Measurements from ENCODE around the gene NUP210. TPM values are rescaled to one million over a fixed set of nuclear protein-coding genes. Genes with fewer than 3 reads are reported as not detected.

NUP210 gene
- total and polyA plus RNA-seq, 7 donors, result under 0.01 to 26.4 (median 2.1) TPM

- Histone ChIP-seq H3K27me3 (no peaks in the 10 kb centered on the region), H3K27ac (no peak overlapping the region), H3K4me3 (no peak overlapping the region), H3K36me3 (peaks cover 0 to 36% (median 1%) of the 10 kb centered on the region in 4 donors), H3K4me1 (no peaks in the 10 kb centered on the region), H3K9me3 (no peaks in the 10 kb centered on the region)
- TF ChIP-seq CTCF (IDR thresholded peaks at IDR 0.05) (no peak), POLR2A (IDR thresholded peaks at IDR 0.05) (no peak), EP300 (IDR thresholded peaks at IDR 0.05) (no peak), POLR2AphosphoS5 (IDR thresholded peaks at IDR 0.05) (no peak)
- intact Hi-C loops (cut with DNase I), result no loop called here
- DNase-seq, result no peak
- 74 to 79% methylated on average over 5 of the region's 5 CpGs for WGBS, 2 donors
Observed at GRCh38 chr3:13353506-13353905, 66.6 kb downstream of the NUP210 start.

- H3K36me3 ChIP-seq, result peaks cover 0 to 37% (median 0%) of the 10 kb centered on the region in 4 donors
- H3K27me3 ChIP-seq, result no peaks in the 10 kb centered on the region
- WGBS, 2 donors, result 54 to 76% methylated on average over 7 of the region's 7 CpGs
- no peak for TF ChIP-seq POLR2AphosphoS5 (IDR thresholded peaks at IDR 0.05)
- TF ChIP-seq POLR2A (IDR thresholded peaks at IDR 0.05), result no peak
- TF ChIP-seq EP300 (IDR thresholded peaks at IDR 0.05), result no peak
- no peak for TF ChIP-seq CTCF (IDR thresholded peaks at IDR 0.05)
- no peak overlapping the region for H3K27ac ChIP-seq
- intact Hi-C loops (cut with DNase I), result no loop called here
- no peak overlapping the region for H3K4me3 ChIP-seq
- H3K4me1 ChIP-seq, result no peaks in the 10 kb centered on the region
- no peaks in the 10 kb centered on the region for H3K9me3 ChIP-seq
- no peak for DNase-seq
Observed at GRCh38 chr3:13352621-13353131, 67.4 kb downstream of the NUP210 start.

- Histone ChIP-seq H3K36me3 (peaks cover 0 to 27% (median 0%) of the 10 kb centered on the region in 4 donors), H3K27me3 (no peaks in the 10 kb centered on the region), H3K27ac (no peak overlapping the region), H3K4me3 (no peak overlapping the region), H3K4me1 (no peaks in the 10 kb centered on the region), H3K9me3 (no peaks in the 10 kb centered on the region)
- no peak for DNase-seq
- intact Hi-C loops (cut with DNase I), result no loop called here
- TF ChIP-seq EP300 (IDR thresholded peaks at IDR 0.05) (no peak), POLR2AphosphoS5 (IDR thresholded peaks at IDR 0.05) (no peak), POLR2A (IDR thresholded peaks at IDR 0.05) (no peak), CTCF (IDR thresholded peaks at IDR 0.05) (no peak)
- WGBS, 2 donors, result 83 to 91% methylated on average over 3 of the region's 3 CpGs
Observed at GRCh38 chr3:13349823-13350222, 70.3 kb downstream of the NUP210 start.

- Histone ChIP-seq H3K4me3 (no peak overlapping the region), H3K27ac (no peak overlapping the region), H3K9me3 (no peaks in the 10 kb centered on the region), H3K4me1 (no peaks in the 10 kb centered on the region), H3K36me3 (peaks cover 0 to 27% (median 0%) of the 10 kb centered on the region in 4 donors), H3K27me3 (no peaks in the 10 kb centered on the region)
- WGBS, 2 donors, result 45 to 75% methylated on average over 13 of the region's 13 CpGs
- intact Hi-C loops (cut with DNase I), result no loop called here
- TF ChIP-seq POLR2A (IDR thresholded peaks at IDR 0.05), result no peak
- no peak for TF ChIP-seq CTCF (IDR thresholded peaks at IDR 0.05)
- TF ChIP-seq POLR2AphosphoS5 (IDR thresholded peaks at IDR 0.05), result no peak
- TF ChIP-seq EP300 (IDR thresholded peaks at IDR 0.05), result no peak
- no peak for DNase-seq
Observed at GRCh38 chr3:13348661-13349396, 71.3 kb downstream of the NUP210 start.
